Embryonic facial prominence (tissue), 1 donor: ENCODE results near the gene SIVA1.
"Not testable (repeated sequence)": the region's sequence is repeated elsewhere in the genome, so short reads cannot be mapped to it uniquely, and the experiment has no call there.

Source experiments
- DNase-seq: peaks from one replicate; pipeline ENCODE4 v3.0.0-alpha.2; 2016; ENCODE audit errors: extremely low spot score

SIVA1 gene

GRCh38 chr14:104719343-104719742 lies 33.6 kb upstream of the SIVA1 start:
- no peak for DNase-seq

GRCh38 chr14:104721505-104722431 lies 31.2 kb upstream of the SIVA1 start:
- no peak for DNase-seq

- DNase-seq, result no peak
Measured at GRCh38 chr14:104722938-104723650, 29.9 kb upstream of the SIVA1 start.

- no peak for DNase-seq
Measured at GRCh38 chr14:104723651-104724406, 29.1 kb upstream of the SIVA1 start, which contains the start of gene ADSS1. TSS of gene ADSS1 (plus strand) at chr14:104724229. CDS start at chr14:104724271, 42 bp downstream.

GRCh38 chr14:104724407-104724980 lies 28.5 kb upstream of the SIVA1 start:
- no peak for DNase-seq

GRCh38 chr14:104724981-104725771 lies 27.8 kb upstream of the SIVA1 start:
- no peak for DNase-seq

GRCh38 chr14:104725772-104726548 lies 27.0 kb upstream of the SIVA1 start:
- no peak for DNase-seq

- DNase-seq, result no peak
Measured at GRCh38 chr14:104726600-104727451, 26.1 kb upstream of the SIVA1 start.

GRCh38 chr14:104728631-104729030 lies 24.3 kb upstream of the SIVA1 start:
- DNase-seq, result no peak

GRCh38 chr14:104729176-104729834 lies 23.6 kb upstream of the SIVA1 start:
- not testable (repeated sequence) for DNase-seq

- no peak for DNase-seq
Measured at GRCh38 chr14:104729835-104730181, 23.1 kb upstream of the SIVA1 start.

GRCh38 chr14:104730487-104730886 lies 22.5 kb upstream of the SIVA1 start:
- DNase-seq, result no peak

GRCh38 chr14:104731320-104732294 lies 21.3 kb upstream of the SIVA1 start:
- no peak for DNase-seq

GRCh38 chr14:104732355-104732804 lies 20.6 kb upstream of the SIVA1 start:
- no peak for DNase-seq

GRCh38 chr14:104732931-104733681 lies 19.8 kb upstream of the SIVA1 start:
- no peak for DNase-seq

GRCh38 chr14:104734051-104734587 lies 18.8 kb upstream of the SIVA1 start:
- no peak for DNase-seq
